CD4-positive, alpha-beta memory T cell (primary cell): Measurements from ENCODE around the gene SRGAP1. TPM values are rescaled to one million over a fixed set of nuclear protein-coding genes. Genes with fewer than 3 reads are reported as not detected.

ENCODE experiments used
- CTCF ChIA-PET: fragments of 350-600 bp; sonication (Branson Sonifier 250); formaldehyde crosslinking; loops from one replicate; lab custom pipeline; 2021; ENCODE audit warnings: inconsistent platforms; ENCODE audit not compliant: partially characterized antibody; lab: Charles Lee
- POLR2A ChIA-PET: fragments of 350-600 bp; sonication (Branson Sonifier 250); formaldehyde crosslinking; loops from one replicate; lab custom pipeline; 2021; ENCODE audit not compliant: partially characterized antibody; lab: Charles Lee
- DNase-seq, 5 donors: peaks; one replicate each; pipeline versions ENCODE4 v3.0.0 to v3.0.0-alpha.2; 2020 to 2022; ENCODE audit warnings: mixed read lengths in 1 of 5
- H3K27ac ChIP-seq: one replicate; pipeline ENCODE4 v1.7.0; 2013; ENCODE audit warnings: low read depth, low read length
- H3K27me3 ChIP-seq: 2 replicates; pipeline ENCODE4 v1.7.0; 2013; ENCODE audit warnings: mild to moderate bottlenecking, low read length, moderate library complexity; ENCODE audit not compliant: insufficient read depth
- H3K36me3 ChIP-seq: 2 replicates; pipeline ENCODE4 v1.7.0; 2013; ENCODE audit warnings: mild to moderate bottlenecking, low read length, moderate library complexity; ENCODE audit not compliant: insufficient read depth
- H3K4me1 ChIP-seq: 2 replicates; pipeline ENCODE4 v1.7.0; 2013; ENCODE audit warnings: mild to moderate bottlenecking, low read length, moderate library complexity; ENCODE audit not compliant: insufficient read depth
- H3K4me3 ChIP-seq, 2 donors: one replicate each; pipeline ENCODE4 v1.7.0; 2013; ENCODE audit warnings: low read length in 2 of 2, mild to moderate bottlenecking in 1 of 2
- H3K9me3 ChIP-seq, 2 donors: one replicate each; pipeline ENCODE4 v1.7.0; 2013; ENCODE audit warnings: low read length in 2 of 2, control low read depth in 1 of 2; ENCODE audit not compliant: control insufficient read depth in 1 of 2
- H3K27ac Mint-ChIP-seq, 7 donors: one replicate each; pipeline ENCODE4 v1.8.0; 2020 to 2021; ENCODE audit warnings: mixed read lengths in 7 of 7, mild to moderate bottlenecking in 6 of 7, inconsistent platforms in 3 of 7, moderate library complexity in 3 of 7
- H3K27me3 Mint-ChIP-seq, 2 donors: one replicate each; pipeline ENCODE4 v1.8.0; 2020 to 2021; ENCODE audit warnings: mixed read lengths in 2 of 2
- H3K36me3 Mint-ChIP-seq, 2 donors: one replicate each; pipeline ENCODE4 v1.8.0; 2020 to 2021; ENCODE audit warnings: mixed read lengths in 2 of 2, inconsistent platforms in 1 of 2, mild to moderate bottlenecking in 1 of 2
- H3K4me1 Mint-ChIP-seq, 4 donors: one replicate each; pipeline ENCODE4 v1.8.0; 2020 to 2021; ENCODE audit warnings: mixed read lengths in 4 of 4, mild to moderate bottlenecking in 1 of 4
- H3K4me3 Mint-ChIP-seq, 8 donors: one replicate each; pipeline ENCODE4 v1.8.0; 2020 to 2021; ENCODE audit warnings: mixed read lengths in 8 of 8, mild to moderate bottlenecking in 7 of 8, moderate library complexity in 6 of 8, inconsistent platforms in 3 of 8
- H3K9me3 Mint-ChIP-seq, 8 donors: one replicate each; pipeline ENCODE4 v1.8.0; 2020 to 2021; ENCODE audit warnings: mixed read lengths in 8 of 8, mild to moderate bottlenecking in 5 of 8, inconsistent platforms in 3 of 8, moderate library complexity in 1 of 8
- intact Hi-C: fragments of 100-400 bp; cut with micrococcal nuclease; formaldehyde crosslinking; loops from one replicate; pipeline ENCODE4 v1.15.1; 2023
- polyA plus RNA-seq, 2 donors: library from polyadenylated mRNA; unstranded; fragments of 300-500 nt; fragmentation: Illumina TruSeq; gene quantifications; one replicate each; pipeline ENCODE4 v1.2.3, GENCODE V29; 2021
- total RNA-seq, 2 experiments: library from RNA; stranded (reverse); gene quantifications; one replicate each; pipeline ENCODE4 v1.2.3, GENCODE V29; 2021

The SRGAP1 gene
- total and polyA plus RNA-seq, 4 experiments from 2014 or later: 0.03 to 0.09 TPM; not detected in 2

- no peak for DNase-seq
- POLR2A ChIA-PET: no interaction called here
- intact Hi-C loops: no loop called here
These were observed 90.4 kb downstream of the SRGAP1 start for GRCh38 chr12:63934936-63935335.

GRCh38 chr12:63935361-63935760 is 90.9 kb downstream of the SRGAP1 start:
- Histone ChIP-seq H3K36me3 (no peaks in the 10 kb centered on the region), H3K27ac (no peak overlapping the region), H3K9me3 (no peaks in the 10 kb centered on the region), H3K4me1 (no peaks in the 10 kb centered on the region), H3K27me3 (no peaks in the 10 kb centered on the region), H3K4me3 (no peak overlapping the region)
- peaks cover 4 to 5% of the 10 kb centered on the region in 2 donors for H3K27me3 Mint-ChIP-seq
- no peak overlapping the region for H3K4me3 Mint-ChIP-seq
- H3K27ac Mint-ChIP-seq: no peak overlapping the region
- intact Hi-C loops: no loop called here
- H3K9me3 Mint-ChIP-seq: no peaks in the 10 kb centered on the region
- POLR2A ChIA-PET: no interaction called here
- no peaks in the 10 kb centered on the region for H3K4me1 Mint-ChIP-seq
- CTCF ChIA-PET: no interaction called here
- H3K36me3 Mint-ChIP-seq: no peaks in the 10 kb centered on the region
- no peak for DNase-seq

More at GRCh38 chr12:63934936-63935335, 90.4 kb downstream of the SRGAP1 start:
- Histone ChIP-seq H3K9me3 (no peaks in the 10 kb centered on the region), H3K4me1 (no peaks in the 10 kb centered on the region), H3K36me3 (no peaks in the 10 kb centered on the region), H3K4me3 (no peak overlapping the region), H3K27ac (no peak overlapping the region), H3K27me3 (no peaks in the 10 kb centered on the region)
- Mint-ChIP-seq H3K9me3 (no peaks in the 10 kb centered on the region), H3K36me3 (no peaks in the 10 kb centered on the region), H3K27me3 (peaks cover 4 to 6% of the 10 kb centered on the region in 2 donors), H3K4me1 (no peaks in the 10 kb centered on the region), H3K4me3 (no peak overlapping the region), H3K27ac (no peak overlapping the region)
- CTCF ChIA-PET: no interaction called here

GRCh38 chr12:63937378-63938316 is 93.1 kb downstream of the SRGAP1 start:
- no peaks in the 10 kb centered on the region for H3K27me3 Mint-ChIP-seq
- no peaks in the 10 kb centered on the region for H3K4me1 Mint-ChIP-seq
- no peaks in the 10 kb centered on the region for H3K9me3 Mint-ChIP-seq
- Histone ChIP-seq H3K36me3 (no peaks in the 10 kb centered on the region), H3K27me3 (no peaks in the 10 kb centered on the region), H3K4me3 (no peak overlapping the region), H3K4me1 (no peaks in the 10 kb centered on the region), H3K9me3 (no peaks in the 10 kb centered on the region), H3K27ac (no peak overlapping the region)
- no peaks in the 10 kb centered on the region for H3K36me3 Mint-ChIP-seq
- ChIA-PET POLR2A (no interaction called here), CTCF (no interaction called here)
- no peak for DNase-seq
- no peak overlapping the region for H3K4me3 Mint-ChIP-seq
- intact Hi-C loops: no loop called here
- no peak overlapping the region for H3K27ac Mint-ChIP-seq

- Histone ChIP-seq H3K27ac (no peak overlapping the region), H3K27me3 (no peaks in the 10 kb centered on the region), H3K4me3 (no peak overlapping the region), H3K36me3 (no peaks in the 10 kb centered on the region), H3K4me1 (no peaks in the 10 kb centered on the region), H3K9me3 (no peaks in the 10 kb centered on the region)
- no peak overlapping the region for H3K27ac Mint-ChIP-seq
- intact Hi-C loops: no loop called here
- ChIA-PET CTCF (no interaction called here), POLR2A (no interaction called here)
- H3K9me3 Mint-ChIP-seq: peaks cover 0 to 1% (median 0%) of the 10 kb centered on the region in 8 donors
- H3K36me3 Mint-ChIP-seq: no peaks in the 10 kb centered on the region
- H3K4me3 Mint-ChIP-seq: peak overlapping the region in 1 of 8 donors; percentile 7
- H3K4me1 Mint-ChIP-seq: no peaks in the 10 kb centered on the region
- H3K27me3 Mint-ChIP-seq: no peaks in the 10 kb centered on the region
- DNase-seq: no peak
These were observed 96.0 kb downstream of the SRGAP1 start for GRCh38 chr12:63940310-63941005.

- intact Hi-C loops: no loop called here
- H3K27me3 Mint-ChIP-seq: peaks cover 0 to 2% of the 10 kb centered on the region in 2 donors
- no peak for DNase-seq
These were observed 96.8 kb downstream of the SRGAP1 start for GRCh38 chr12:63941166-63941800.

GRCh38 chr12:63941879-63942278 is 97.4 kb downstream of the SRGAP1 start:
- Mint-ChIP-seq H3K9me3 (peaks cover 0 to 4% (median 0%) of the 10 kb centered on the region in 8 donors), H3K27me3 (peaks cover 0 to 2% of the 10 kb centered on the region in 2 donors), H3K36me3 (no peaks in the 10 kb centered on the region), H3K27ac (no peak overlapping the region), H3K4me1 (peaks cover 0 to 3% (median 0%) of the 10 kb centered on the region in 4 donors), H3K4me3 (no peak overlapping the region)
- Histone ChIP-seq H3K36me3 (no peaks in the 10 kb centered on the region), H3K27me3 (no peaks in the 10 kb centered on the region), H3K27ac (no peak overlapping the region), H3K4me3 (no peak overlapping the region), H3K9me3 (no peaks in the 10 kb centered on the region), H3K4me1 (no peaks in the 10 kb centered on the region)
- ChIA-PET CTCF (no interaction called here), POLR2A (no interaction called here)
- intact Hi-C loops: no loop called here
- no peak for DNase-seq

More at GRCh38 chr12:63941166-63941800, 96.8 kb downstream of the SRGAP1 start:
- Histone ChIP-seq H3K36me3 (no peaks in the 10 kb centered on the region), H3K27me3 (no peaks in the 10 kb centered on the region), H3K4me1 (no peaks in the 10 kb centered on the region), H3K9me3 (no peaks in the 10 kb centered on the region), H3K27ac (no peak overlapping the region), H3K4me3 (no peak overlapping the region)
- Mint-ChIP-seq H3K27ac (no peak overlapping the region), H3K9me3 (peaks cover 0 to 4% (median 0%) of the 10 kb centered on the region in 8 donors), H3K4me3 (no peak overlapping the region), H3K36me3 (no peaks in the 10 kb centered on the region), H3K4me1 (peaks cover 0 to 3% (median 0%) of the 10 kb centered on the region in 4 donors)
- ChIA-PET POLR2A (no interaction called here), CTCF (no interaction called here)
